Motor neuron (in vitro differentiated cells): ENCODE measurements around the gene OBSCN. TPM values are rescaled to one million over a fixed set of nuclear protein-coding genes. Genes with fewer than 3 reads are reported as not detected.
"Not testable (repeated sequence)": the region's sequence is repeated elsewhere in the genome, so short reads cannot be mapped to it uniquely, and the experiment has no call there.

Experiments
- ATAC-seq, 8 experiments: fragments of 200-7000 bp; cut with Tn5 transposase; replicated peaks in 6 of 8; 2 replicates each; pipeline ENCODE4 v1.8.0; 2021; ENCODE audit warnings: mild to moderate bottlenecking in 8 of 8, moderate library complexity in 8 of 8
- H3K27ac ChIP-seq, 2 donors: fragments of 250-450 bp; sonication (Bioruptor Pico); 2 replicates each; pipeline ENCODE4 v1.9.0; 2021; ENCODE audit warnings: antibody characterized with exemption in 2 of 2, mild to moderate bottlenecking in 2 of 2, moderate library complexity in 1 of 2
- H3K4me1 ChIP-seq, 2 donors: fragments of 250-450 bp; sonication (Bioruptor Pico); replicated peaks in 1 of 2; 2 replicates each; pipeline ENCODE4 v1.6.1; 2021; ENCODE audit warnings: antibody characterized with exemption in 2 of 2, mild to moderate bottlenecking in 2 of 2, moderate library complexity in 1 of 2
- H3K4me3 ChIP-seq, 5 donors: fragments of 250-450 bp; sonication (Bioruptor Pico); 2 replicates each; pipeline ENCODE4 v1.9.0; 2021; ENCODE audit warnings: antibody characterized with exemption in 5 of 5, mild to moderate bottlenecking in 5 of 5, moderate library complexity in 4 of 5
- WGBS, 10 experiments: fragments of 450-650 bp; shearing (Covaris generic); methylation state at CpG; one replicate each; pipeline ENCODE4 v1.0.0; 2022; 5-methylcytosine and 5-hydroxymethylcytosine counted together
- in situ Hi-C, 9 experiments: fragments of 400-800 bp; cut with MboI; loops; one replicate each; pipeline ENCODE4 v1.15.0; 2021; ENCODE audit warnings: low sequenced_read_pairs in 9 of 9, low pct_unique_long_range_greater_than_20kb in 2 of 9; ENCODE audit not compliant: unreplicated experiment in 9 of 9
- total RNA-seq, 8 experiments: library from RNA; unstranded; fragments of 300-600 nt; gene quantifications; 2 replicates each; pipeline versions ENCODE4 v1.2.3 to v1.2.4, GENCODE V29; 2022

The OBSCN gene
- total RNA-seq, 8 experiments from 2014 or later = 2.7 to 38.5 (median 16.2) TPM

GRCh38 chr1:228214921-228215662, 7.2 kb downstream of the OBSCN start:
- Histone ChIP-seq H3K4me1 (peaks cover 3 to 10% of the 10 kb centered on the region in 2 donors), H3K4me3 (no peak overlapping the region), H3K27ac (no peak overlapping the region)
- WGBS, 10 experiments = 60 to 100% (median 93%) methylated on average over 1 to 8 of the region's 23 CpGs; no CpG with 5 or more reads in 5 of the 10 experiments
- in situ Hi-C loops = no loop called here
- ATAC-seq = no peak

GRCh38 chr1:228215663-228216116, 7.8 kb downstream of the OBSCN start:
- Histone ChIP-seq H3K4me3 (no peak overlapping the region), H3K4me1 (peaks cover 3 to 10% of the 10 kb centered on the region in 2 donors), H3K27ac (no peak overlapping the region)
- WGBS, 10 experiments = 92 to 100% methylated on average over 1 to 5 of the region's 13 CpGs; no CpG with 5 or more reads in 8 of the 10 experiments
- ATAC-seq = no peak
- in situ Hi-C loops = no loop called here

- Histone ChIP-seq H3K4me3 (no peak overlapping the region), H3K27ac (no peak overlapping the region), H3K4me1 (peaks cover 3 to 10% of the 10 kb centered on the region in 2 donors)
- in situ Hi-C loops = no loop called here
- ATAC-seq = no peak
- 86 to 100% (median 97%) methylated on average over 1 to 20 of the region's 53 CpGs; no CpG with 5 or more reads in 3 of the 10 experiments for WGBS, 10 experiments
Observed at GRCh38 chr1:228216371-228217320, 8.8 kb downstream of the OBSCN start.

- 28 to 98% (median 87%) methylated on average over 4 to 13 of the region's 14 CpGs for WGBS, 10 experiments
- Histone ChIP-seq H3K27ac (no peak overlapping the region), H3K4me1 (peaks cover 3 to 7% of the 10 kb centered on the region in 2 donors), H3K4me3 (no peak overlapping the region)
- in situ Hi-C loops = no loop called here
- ATAC-seq = peak in 1 of 8 experiments; percentile 9
Observed at GRCh38 chr1:228217551-228218344, 9.9 kb downstream of the OBSCN start.

GRCh38 chr1:228218513-228219244, 10.8 kb downstream of the OBSCN start:
- Histone ChIP-seq H3K4me3 (no peak overlapping the region), H3K4me1 (peaks cover 3 to 7% of the 10 kb centered on the region in 2 donors), H3K27ac (no peak overlapping the region)
- in situ Hi-C loops = no loop called here
- WGBS, 10 experiments = 8 to 100% (median 87%) methylated on average over 1 to 13 of the region's 14 CpGs; no CpG with 5 or more reads in 4 of the 10 experiments
- ATAC-seq = peak in 3 of 8 experiments; percentile 70 to 98 (median 98)

GRCh38 chr1:228219245-228219961, 11.6 kb downstream of the OBSCN start:
- WGBS, 10 experiments = 80 to 100% (median 97%) methylated on average over 1 to 16 of the region's 16 CpGs; no CpG with 5 or more reads in 6 of the 10 experiments
- ATAC-seq = peak in 2 of 8 experiments; percentile 15 to 16
- in situ Hi-C loops = no loop called here

GRCh38 chr1:228219962-228220780, 12.3 kb downstream of the OBSCN start:
- in situ Hi-C loops = no loop called here
- 50 to 100% (median 80%) methylated on average over 2 to 15 of the region's 28 CpGs; no CpG with 5 or more reads in 1 of the 10 experiments for WGBS, 10 experiments
- no peak overlapping the region for H3K27ac ChIP-seq
- H3K4me1 ChIP-seq = no peaks in the 10 kb centered on the region
- ATAC-seq = no peak
- H3K4me3 ChIP-seq = no peak overlapping the region

More at GRCh38 chr1:228219245-228219961, 11.6 kb downstream of the OBSCN start:
- H3K4me1 ChIP-seq = peaks cover 0 to 2% of the 10 kb centered on the region in 2 donors
- H3K27ac ChIP-seq = no peak overlapping the region
- H3K4me3 ChIP-seq = no peak overlapping the region

GRCh38 chr1:228221097-228221496, 13.3 kb downstream of the OBSCN start:
- 60 to 100% (median 90%) methylated on average over 1 to 9 of the region's 9 CpGs; no CpG with 5 or more reads in 1 of the 10 experiments for WGBS, 10 experiments
- in situ Hi-C loops = not testable (repeated sequence)

GRCh38 chr1:228222548-228222947, 14.7 kb downstream of the OBSCN start:
- 69 to 96% (median 86%) methylated on average over 2 to 11 of the region's 11 CpGs; no CpG with 5 or more reads in 2 of the 10 experiments for WGBS, 10 experiments

More at GRCh38 chr1:228221097-228221496, 13.3 kb downstream of the OBSCN start:
- not testable (repeated sequence) for H3K4me3 ChIP-seq, ATAC-seq, H3K4me1 ChIP-seq, H3K27ac ChIP-seq

GRCh38 chr1:228224198-228225164, 16.6 kb downstream of the OBSCN start:
- in situ Hi-C loops = no loop called here

More at GRCh38 chr1:228222548-228222947, 14.7 kb downstream of the OBSCN start:
- Histone ChIP-seq H3K4me1 (no peaks in the 10 kb centered on the region), H3K4me3 (no peak overlapping the region), H3K27ac (no peak overlapping the region)
- in situ Hi-C loops = no loop called here
- ATAC-seq = no peak

More at GRCh38 chr1:228224198-228225164, 16.6 kb downstream of the OBSCN start:
- 40 to 98% (median 90%) methylated on average over 1 to 15 of the region's 16 CpGs; no CpG with 5 or more reads in 4 of the 10 experiments for WGBS, 10 experiments
- Histone ChIP-seq H3K4me1 (no peaks in the 10 kb centered on the region), H3K4me3 (no peak overlapping the region), H3K27ac (no peak overlapping the region)
- no peak for ATAC-seq
